Astrocyte (in vitro differentiated cells and primary cell): Measurements from ENCODE around the gene SESN3.

Experiments used
- EZH2 ChIP-seq: IDR thresholded peaks from 2 replicates; pipeline ENCODE4 v1.6.1; 2012; ENCODE audit warnings: mild to moderate bottlenecking, low read length, inconsistent platforms; ENCODE audit not compliant: insufficient read depth
- TF ChIP-seq, protein P1 (sequence below): IDR thresholded peaks from 2 replicates; pipeline ENCODE4 v1.5.1; 2011; ENCODE audit warnings: low read depth, mild to moderate bottlenecking, inconsistent platforms, low read length, moderate library complexity; ENCODE audit not compliant: insufficient read depth

GRCh38 chr11:95144313-95145235 lies 86.4 kb downstream of the SESN3 start:
- TF ChIP-seq, protein P1, sequence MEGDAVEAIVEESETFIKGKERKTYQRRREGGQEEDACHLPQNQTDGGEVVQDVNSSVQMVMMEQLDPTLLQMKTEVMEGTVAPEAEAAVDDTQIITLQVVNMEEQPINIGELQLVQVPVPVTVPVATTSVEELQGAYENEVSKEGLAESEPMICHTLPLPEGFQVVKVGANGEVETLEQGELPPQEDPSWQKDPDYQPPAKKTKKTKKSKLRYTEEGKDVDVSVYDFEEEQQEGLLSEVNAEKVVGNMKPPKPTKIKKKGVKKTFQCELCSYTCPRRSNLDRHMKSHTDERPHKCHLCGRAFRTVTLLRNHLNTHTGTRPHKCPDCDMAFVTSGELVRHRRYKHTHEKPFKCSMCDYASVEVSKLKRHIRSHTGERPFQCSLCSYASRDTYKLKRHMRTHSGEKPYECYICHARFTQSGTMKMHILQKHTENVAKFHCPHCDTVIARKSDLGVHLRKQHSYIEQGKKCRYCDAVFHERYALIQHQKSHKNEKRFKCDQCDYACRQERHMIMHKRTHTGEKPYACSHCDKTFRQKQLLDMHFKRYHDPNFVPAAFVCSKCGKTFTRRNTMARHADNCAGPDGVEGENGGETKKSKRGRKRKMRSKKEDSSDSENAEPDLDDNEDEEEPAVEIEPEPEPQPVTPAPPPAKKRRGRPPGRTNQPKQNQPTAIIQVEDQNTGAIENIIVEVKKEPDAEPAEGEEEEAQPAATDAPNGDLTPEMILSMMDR: no peak
- no peak for TF ChIP-seq EZH2
